Measurements from ENCODE around the gene LUZP2. TPM values are rescaled to one million over a fixed set of nuclear protein-coding genes. Genes with fewer than 3 reads are reported as not detected.

LUZP2 gene
- polyA plus RNA-seq, 1 donor from 2014 or later, result 15.5 TPM

GRCh38 chr11:24844406-24844805, 347.6 kb downstream of the LUZP2 start:
- no peak overlapping the region for H3K4me2 ChIP-seq (ENCODE audit: low read length)
- no peaks in the 10 kb centered on the region for H3F3A ChIP-seq (ENCODE audit: insufficient read depth, low read length, poor library complexity, severe bottlenecking)
- H3K9me2 ChIP-seq (ENCODE audit: insufficient read depth, low read length), result no peaks in the 10 kb centered on the region
- H4K20me1 ChIP-seq (ENCODE audit: insufficient read depth), result no peaks in the 10 kb centered on the region
- no peaks in the 10 kb centered on the region for H3K36me3 ChIP-seq (ENCODE audit: insufficient read depth, low read length)
- TF ChIP-seq EP300 (conservative IDR thresholded peaks at IDR 0.05; ENCODE audit: poor library complexity, severe bottlenecking), result no peak
- TF ChIP-seq EZH2 (IDR thresholded peaks at IDR 0.05; ENCODE audit: borderline replicate concordance, insufficient read depth, low read length, poor library complexity, severe bottlenecking), result no peak
- TF ChIP-seq MXI1 (conservative IDR thresholded peaks at IDR 0.05; ENCODE audit: poor library complexity, severe bottlenecking), result no peak
- TF ChIP-seq RAD21 (conservative IDR thresholded peaks at IDR 0.05), result no peak
- TF ChIP-seq SMC3 (conservative IDR thresholded peaks at IDR 0.05; ENCODE audit: poor library complexity), result no peak
- TF ChIP-seq, protein P1, sequence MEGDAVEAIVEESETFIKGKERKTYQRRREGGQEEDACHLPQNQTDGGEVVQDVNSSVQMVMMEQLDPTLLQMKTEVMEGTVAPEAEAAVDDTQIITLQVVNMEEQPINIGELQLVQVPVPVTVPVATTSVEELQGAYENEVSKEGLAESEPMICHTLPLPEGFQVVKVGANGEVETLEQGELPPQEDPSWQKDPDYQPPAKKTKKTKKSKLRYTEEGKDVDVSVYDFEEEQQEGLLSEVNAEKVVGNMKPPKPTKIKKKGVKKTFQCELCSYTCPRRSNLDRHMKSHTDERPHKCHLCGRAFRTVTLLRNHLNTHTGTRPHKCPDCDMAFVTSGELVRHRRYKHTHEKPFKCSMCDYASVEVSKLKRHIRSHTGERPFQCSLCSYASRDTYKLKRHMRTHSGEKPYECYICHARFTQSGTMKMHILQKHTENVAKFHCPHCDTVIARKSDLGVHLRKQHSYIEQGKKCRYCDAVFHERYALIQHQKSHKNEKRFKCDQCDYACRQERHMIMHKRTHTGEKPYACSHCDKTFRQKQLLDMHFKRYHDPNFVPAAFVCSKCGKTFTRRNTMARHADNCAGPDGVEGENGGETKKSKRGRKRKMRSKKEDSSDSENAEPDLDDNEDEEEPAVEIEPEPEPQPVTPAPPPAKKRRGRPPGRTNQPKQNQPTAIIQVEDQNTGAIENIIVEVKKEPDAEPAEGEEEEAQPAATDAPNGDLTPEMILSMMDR (IDR thresholded peaks at IDR 0.05; ENCODE audit: poor library complexity, severe bottlenecking), result no peak
- no peaks in the 10 kb centered on the region for H3K27me3 ChIP-seq (ENCODE audit: insufficient read depth, low read depth, low read length)
- no peak overlapping the region for H3K9ac ChIP-seq (ENCODE audit: low read length)
- H2AFZ ChIP-seq (ENCODE audit: low read depth, low read length), result no peak overlapping the region
- no peaks in the 10 kb centered on the region for H3K9me3 ChIP-seq (ENCODE audit: low read length)
- H3K27ac ChIP-seq (ENCODE audit: low read length), result no peak overlapping the region
- H3K79me2 ChIP-seq (replicated peaks; ENCODE audit: insufficient read depth, low read length), result no peaks in the 10 kb centered on the region
- no peak overlapping the region for H3K4me3 ChIP-seq (ENCODE audit: low read length)

DNA sequence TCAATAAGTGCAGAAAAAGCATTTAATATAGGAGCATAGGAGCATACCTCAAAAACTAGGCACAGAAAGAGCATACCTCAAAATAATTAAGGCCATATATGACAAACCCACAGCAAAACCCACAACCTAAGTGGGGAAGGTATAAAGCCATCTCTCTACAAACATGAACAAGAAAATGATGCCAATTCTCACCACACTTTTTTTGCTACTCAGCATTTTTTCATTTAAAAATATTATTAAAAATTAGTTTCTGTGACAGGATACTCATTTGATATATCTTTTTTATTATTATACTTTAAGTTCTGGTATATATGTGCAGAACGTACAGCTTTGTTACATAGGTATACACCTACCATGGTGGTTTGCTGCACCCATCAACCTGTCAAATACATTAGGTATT, 352.0 kb downstream of the LUZP2 start:
- Histone ChIP-seq H3K9me3 (ENCODE audit: low read length) (no peaks in the 10 kb centered on the region), H3K36me3 (ENCODE audit: insufficient read depth, low read length) (no peaks in the 10 kb centered on the region), H4K20me1 (ENCODE audit: insufficient read depth) (no peaks in the 10 kb centered on the region), H3K27ac (ENCODE audit: low read length) (no peak overlapping the region), H3F3A (ENCODE audit: insufficient read depth, low read length, poor library complexity, severe bottlenecking) (no peaks in the 10 kb centered on the region), H3K27me3 (ENCODE audit: insufficient read depth, low read depth, low read length) (no peaks in the 10 kb centered on the region), H2AFZ (ENCODE audit: low read depth, low read length) (no peak overlapping the region), H3K4me3 (ENCODE audit: low read length) (no peak overlapping the region), H3K9me2 (ENCODE audit: insufficient read depth, low read length) (no peaks in the 10 kb centered on the region), H3K79me2 (replicated peaks; ENCODE audit: insufficient read depth, low read length) (no peaks in the 10 kb centered on the region), H3K9ac (ENCODE audit: low read length) (no peak overlapping the region), H3K4me2 (ENCODE audit: low read length) (no peak overlapping the region)
- TF ChIP-seq POLR2AphosphoS5 (IDR thresholded peaks at IDR 0.05) (no peak), SMC3 (conservative IDR thresholded peaks at IDR 0.05; ENCODE audit: poor library complexity) (no peak)

- no peak overlapping the region for H2AFZ ChIP-seq (ENCODE audit: low read depth, low read length)
- no peaks in the 10 kb centered on the region for H3K79me2 ChIP-seq (replicated peaks; ENCODE audit: insufficient read depth, low read length)
- no peak overlapping the region for H3K4me3 ChIP-seq (ENCODE audit: low read length)
- H3K4me2 ChIP-seq (ENCODE audit: low read length), result no peak overlapping the region
- no peaks in the 10 kb centered on the region for H3F3A ChIP-seq (ENCODE audit: insufficient read depth, low read length, poor library complexity, severe bottlenecking)
- H3K9me2 ChIP-seq (ENCODE audit: insufficient read depth, low read length), result no peaks in the 10 kb centered on the region
- H4K20me1 ChIP-seq (ENCODE audit: insufficient read depth), result no peaks in the 10 kb centered on the region
- no peaks in the 10 kb centered on the region for H3K9me3 ChIP-seq (ENCODE audit: low read length)
- TF ChIP-seq, protein P1 (IDR thresholded peaks at IDR 0.05; ENCODE audit: poor library complexity, severe bottlenecking), result no peak
- TF ChIP-seq TAF1 (IDR thresholded peaks at IDR 0.05; ENCODE audit: low read depth), result no peak
- no peak for TF ChIP-seq EZH2 (IDR thresholded peaks at IDR 0.05; ENCODE audit: borderline replicate concordance, insufficient read depth, low read length, poor library complexity, severe bottlenecking)
- TF ChIP-seq RAD21 (conservative IDR thresholded peaks at IDR 0.05), result no peak
- no peak for TF ChIP-seq REST (IDR thresholded peaks at IDR 0.05; ENCODE audit: borderline replicate concordance)
- no peak for TF ChIP-seq SMC3 (conservative IDR thresholded peaks at IDR 0.05; ENCODE audit: poor library complexity)
- TF ChIP-seq EP300 (conservative IDR thresholded peaks at IDR 0.05; ENCODE audit: poor library complexity, severe bottlenecking), result no peak
- no peak for TF ChIP-seq MXI1 (conservative IDR thresholded peaks at IDR 0.05; ENCODE audit: poor library complexity, severe bottlenecking)
- TF ChIP-seq POLR2AphosphoS5 (IDR thresholded peaks at IDR 0.05), result no peak
- H3K36me3 ChIP-seq (ENCODE audit: insufficient read depth, low read length), result no peaks in the 10 kb centered on the region
- H3K27me3 ChIP-seq (ENCODE audit: insufficient read depth, low read depth, low read length), result no peaks in the 10 kb centered on the region
- no peak overlapping the region for H3K27ac ChIP-seq (ENCODE audit: low read length)
- no peak overlapping the region for H3K9ac ChIP-seq (ENCODE audit: low read length)
These were observed 359.1 kb downstream of the LUZP2 start for GRCh38 chr11:24855951-24856350.

Measured in neural cell (in vitro differentiated cells).